K562 (cell line): Measurements from ENCODE around the gene TTC33. TPM values are rescaled to one million over a fixed set of nuclear protein-coding genes. Genes with fewer than 3 reads are reported as not detected.
A peak's percentile ranks its signal among the peaks of the same experiment; 100 is the strongest.

Source experiments
- ARNT ChIP-seq, 2 experiments: fragments of 450-650 bp; IDR thresholded peaks; 2 replicates each; pipeline ENCODE4 v1.6.1; 2016; ENCODE audit warnings: mild to moderate bottlenecking in 1 of 2
- CC2D1A ChIP-seq: fragments of 450-650 bp; IDR thresholded peaks from 2 replicates; pipeline ENCODE4 v1.6.1; 2017; ENCODE audit warnings: mild to moderate bottlenecking
- CREB3L1 ChIP-seq: fragments of 450-650 bp; IDR thresholded peaks from 2 replicates; pipeline ENCODE4 v1.6.1; 2014; ENCODE audit warnings: low read depth, mild to moderate bottlenecking, moderate library complexity, borderline replicate concordance
- E2F6 ChIP-seq, 2 experiments: IDR thresholded peaks; 2 replicates each; pipeline ENCODE4 v1.6.1; 2011; ENCODE audit warnings: borderline replicate concordance in 1 of 2, control low read depth in 1 of 2, low read depth in 1 of 2, low read length in 1 of 2, mild to moderate bottlenecking in 1 of 2, mixed read lengths in 1 of 2, moderate library complexity in 1 of 2; ENCODE audit not compliant: insufficient read depth in 1 of 2, insufficient read length in 1 of 2, poor library complexity in 1 of 2, severe bottlenecking in 1 of 2; ENCODE audit errors: extremely low read depth in 1 of 2
- KLF13 ChIP-seq: fragments of 450-650 bp; IDR thresholded peaks from 2 replicates; pipeline ENCODE4 v1.6.1; 2016; ENCODE audit warnings: missing genetic modification characterization, low read depth, mild to moderate bottlenecking, missing compliant biosample characterization, moderate library complexity, borderline replicate concordance
- PHF21A ChIP-seq: fragments of 450-650 bp; IDR thresholded peaks from 2 replicates; pipeline ENCODE4 v1.6.1; 2017; ENCODE audit warnings: low read depth, borderline replicate concordance
- POLR2A ChIP-seq: fragments of 450-650 bp; conservative IDR thresholded peaks from 2 replicates; pipeline ENCODE4 v1.6.1; 2016
- POLR2AphosphoS5 ChIP-seq: IDR thresholded peaks from 2 replicates; pipeline ENCODE4 v1.6.1; 2011; ENCODE audit warnings: mild to moderate bottlenecking, low read depth, low read length, moderate library complexity; ENCODE audit not compliant: control insufficient read depth, insufficient read depth
- POLR3A ChIP-seq: IDR thresholded peaks from 2 replicates; pipeline ENCODE4 v1.6.1; 2011; ENCODE audit warnings: borderline replicate concordance, mild to moderate bottlenecking, moderate library complexity; ENCODE audit not compliant: insufficient read length, insufficient read depth; ENCODE audit errors: extremely low read depth
- RB1 ChIP-seq: fragments of 450-650 bp; IDR thresholded peaks from 2 replicates; pipeline ENCODE4 v1.6.1; 2017; ENCODE audit warnings: low read depth, mild to moderate bottlenecking
- RUNX1 ChIP-seq: sonication (generic); IDR thresholded peaks from 2 replicates; pipeline ENCODE4 v1.6.1; 2016; ENCODE audit warnings: antibody characterized with exemption, low read depth
- TBL1XR1 ChIP-seq, 2 experiments: IDR thresholded peaks; 2 replicates each; pipeline ENCODE4 v1.6.1; 2012; ENCODE audit warnings: improper control_type of control experiment in 2 of 2, low read length in 2 of 2, mild to moderate bottlenecking in 1 of 2
- ZBTB43 ChIP-seq: sonication (generic); formaldehyde crosslinking; IDR thresholded peaks from 2 replicates; pipeline ENCODE4 v1.8.0; 2023; ENCODE audit warnings: mild to moderate bottlenecking, missing genetic modification reagents
- ZMIZ1 ChIP-seq, 2 experiments: fragments of 150-350 bp in 1 of 2; IDR thresholded peaks; 2 replicates each; pipeline ENCODE4 v1.6.1; 2012 to 2016; ENCODE audit warnings: low read depth in 2 of 2, low read length in 2 of 2, mild to moderate bottlenecking in 1 of 2, moderate library complexity in 1 of 2
- ZNF41 ChIP-seq: fragments of 250-450 bp; sonication (Bioruptor Pico); conservative IDR thresholded peaks from 2 replicates; pipeline ENCODE4 v1.4.0; 2020; ENCODE audit warnings: mild to moderate bottlenecking
- ZNF707 ChIP-seq: fragments of 250-450 bp; sonication (Bioruptor Pico); conservative IDR thresholded peaks from 2 replicates; pipeline ENCODE4 v1.8.0; 2022; ENCODE audit warnings: inconsistent platforms, mild to moderate bottlenecking, moderate library complexity
- ZNF76 ChIP-seq: fragments of 250-450 bp; sonication (Bioruptor Pico); IDR thresholded peaks from 2 replicates; pipeline ENCODE4 v1.4.0; 2020; ENCODE audit warnings: mild to moderate bottlenecking, moderate library complexity, borderline replicate concordance
- polyA plus RNA-seq, 8 experiments: library from polyadenylated mRNA; depleted of rRNA in 4 of 8; stranded (reverse) in 5 of 8; unstranded in 3 of 8; fragments of >200 nt; fragmentation: Nextera tagmentation in 2 of 8; fragmentation: Illumina TruSeq in 1 of 8; extraction: Ambion mirVana in 2 of 8; extraction: Trizol in 1 of 8; gene quantifications; 2 replicates each; pipeline versions ENCODE4 v1.2.1 to v1.2.3, GENCODE V29; 2011 to 2014; ENCODE audit warnings: inconsistent platforms in 1 of 8, missing spikeins in 1 of 8
- total RNA-seq, 7 experiments: library from RNA; depleted of rRNA in 6 of 7; stranded (reverse); fragments of >200 nt in 6 of 7; fragmentation: Illumina TruSeq in 2 of 7; extraction: Trizol in 2 of 7; gene quantifications; 2 replicates each; pipeline versions ENCODE4 v1.2.1 to v1.2.3, GENCODE V29; 2011 to 2021; ENCODE audit warnings: low replicate concordance in 1 of 7

Gene TTC33
- total and polyA plus RNA-seq, 9 of the 15 experiments (the other 6 are each of a cell fraction or from before 2014, with no cell fraction given) = 11.5 to 24.9 (median 21.1) TPM

- TF ChIP-seq ZBTB43 (CRISPR knock-in tag) = 0 out of 2 replicates have a peak, but pooled peaks have one; percentile 65
- peak; percentile 88 for TF ChIP-seq KLF13 (tag)
- peak; percentile 93 for TF ChIP-seq POLR2A
- TF ChIP-seq ARNT (IDR thresholded peaks at IDR 0.05) = no peak; a peak in 1 of 4 replicates
- peak; percentile 85 for TF ChIP-seq POLR2AphosphoS5
- TF ChIP-seq E2F6 (IDR thresholded peaks at IDR 0.05; ENCODE audit: borderline replicate concordance in 1 of 2, extremely low read depth in 1 of 2, insufficient read depth in 1 of 2, insufficient read length in 1 of 2, low read depth in 1 of 2, low read length in 1 of 2, poor library complexity in 1 of 2, severe bottlenecking in 1 of 2) = peak; percentile 85 to 96
- no peak for TF ChIP-seq ZNF707 (CRISPR knock-in tag)
- TF ChIP-seq POLR3A = no peak
- peak; percentile 87 for TF ChIP-seq CC2D1A
- TF ChIP-seq PHF21A = no peak
- peak; percentile 80 for TF ChIP-seq RB1
- TF ChIP-seq RUNX1 = peak; percentile 55; the same call in 1 of the 2 replicates
- TF ChIP-seq ZNF41 (CRISPR knock-in tag) = no peak
- peak; percentile 55 for TF ChIP-seq CREB3L1
- TF ChIP-seq ZMIZ1 (IDR thresholded peaks at IDR 0.05; ENCODE audit: low read depth in 2 of 2, low read length in 2 of 2) = no peak
- no peak for TF ChIP-seq ZNF76
- peak in 1 of 2 experiments; percentile 51; a peak in 1 of 4 replicates for TF ChIP-seq TBL1XR1 (IDR thresholded peaks at IDR 0.05; ENCODE audit: low read length in 2 of 2)
Measured at GRCh38 chr5:40798012-40798800, 42.4 kb upstream of the TTC33 start, which contains the start of gene PRKAA1 (continued).
